RWPE2 (cell line): ENCODE results near the gene PLXDC1.

ENCODE experiments used
- ATAC-seq: fragments of 200-7000 bp; cut with Tn5 transposase; 3 replicates; pipeline ENCODE4 v1.9.1; 2021; ENCODE audit warnings: low read depth
- DNase-seq: peaks from one replicate; pipeline ENCODE4 v3.0.0-alpha.2; 2020; ENCODE audit warnings: low spot score
- H3K27ac ChIP-seq: fragments of 450-650 bp; 2 replicates; pipeline ENCODE4 v1.5.1; 2017; ENCODE audit warnings: mild to moderate bottlenecking; ENCODE audit not compliant: poor library complexity, severe bottlenecking
- H3K27me3 ChIP-seq: fragments of 250-450 bp; sonication (Bioruptor Pico); 2 replicates; pipeline ENCODE4 v1.5.1; 2021; ENCODE audit warnings: mild to moderate bottlenecking, moderate library complexity; ENCODE audit not compliant: insufficient read depth, poor library complexity, severe bottlenecking
- H3K36me3 ChIP-seq: fragments of 250-450 bp; sonication (Bioruptor Pico); 2 replicates; pipeline ENCODE4 v1.5.1; 2020; ENCODE audit warnings: low read depth, mild to moderate bottlenecking, moderate library complexity
- H3K4me1 ChIP-seq: fragments of 250-450 bp; sonication (Bioruptor Pico); 2 replicates; pipeline ENCODE4 v1.5.1; 2021; ENCODE audit warnings: mild to moderate bottlenecking, moderate library complexity; ENCODE audit not compliant: insufficient read depth, poor library complexity, severe bottlenecking
- H3K4me3 ChIP-seq: fragments of 250-450 bp; sonication (Bioruptor Pico); 2 replicates; pipeline ENCODE4 v1.5.1; 2021; ENCODE audit warnings: mild to moderate bottlenecking, moderate library complexity; ENCODE audit not compliant: severe bottlenecking
- H3K9me3 ChIP-seq: fragments of 250-450 bp; sonication (Bioruptor Pico); 2 replicates; pipeline ENCODE4 v1.5.1; 2021; ENCODE audit warnings: mild to moderate bottlenecking, moderate library complexity; ENCODE audit not compliant: severe bottlenecking
- CTCF ChIP-seq: fragments of 450-650 bp; IDR thresholded peaks from one replicate; pipeline ENCODE4 v1.5.1; 2017; ENCODE audit warnings: mild to moderate bottlenecking, moderate library complexity; ENCODE audit not compliant: poor library complexity, severe bottlenecking

PLXDC1 gene

GRCh38 chr17:39183720-39184119 lies 32.3 kb upstream of the PLXDC1 start:
- Histone ChIP-seq H3K36me3 (peaks cover 59% of the 10 kb centered on the region), H3K4me1 (peaks cover 2% of the 10 kb centered on the region), H3K27me3 (no peaks in the 10 kb centered on the region)

GRCh38 chr17:39183045-39183444 lies 31.6 kb upstream of the PLXDC1 start:
- ATAC-seq = no peak
- H3K36me3 ChIP-seq = peaks cover 56% of the 10 kb centered on the region
- no peak for TF ChIP-seq CTCF

More at GRCh38 chr17:39183720-39184119, 32.3 kb upstream of the PLXDC1 start:
- ATAC-seq = no peak
- DNase-seq = no peak
- no peaks in the 10 kb centered on the region for H3K9me3 ChIP-seq
- no peak overlapping the region for H3K4me3 ChIP-seq
- TF ChIP-seq CTCF = no peak
- no peak overlapping the region for H3K27ac ChIP-seq

GRCh38 chr17:39181303-39181702 lies 29.9 kb upstream of the PLXDC1 start:
- Histone ChIP-seq H3K36me3 (peaks cover 52% of the 10 kb centered on the region), H3K9me3 (no peaks in the 10 kb centered on the region), H3K27ac (no peak overlapping the region), H3K4me1 (peaks cover 7% of the 10 kb centered on the region), H3K4me3 (no peak overlapping the region), H3K27me3 (no peaks in the 10 kb centered on the region)
- TF ChIP-seq CTCF = no peak
- no peak for ATAC-seq
- no peak for DNase-seq

More at GRCh38 chr17:39183045-39183444, 31.6 kb upstream of the PLXDC1 start:
- no peak for DNase-seq
- H3K27me3 ChIP-seq = no peaks in the 10 kb centered on the region
- no peaks in the 10 kb centered on the region for H3K9me3 ChIP-seq
- H3K4me1 ChIP-seq = peaks cover 7% of the 10 kb centered on the region
- no peak overlapping the region for H3K27ac ChIP-seq
- no peak overlapping the region for H3K4me3 ChIP-seq

- peaks cover 45% of the 10 kb centered on the region for H3K36me3 ChIP-seq
- H3K27me3 ChIP-seq = no peaks in the 10 kb centered on the region
- TF ChIP-seq CTCF = no peak
Observed at GRCh38 chr17:39178536-39178935, 27.1 kb upstream of the PLXDC1 start.

GRCh38 chr17:39177256-39177655 lies 25.8 kb upstream of the PLXDC1 start:
- H3K4me1 ChIP-seq = peaks cover 7% of the 10 kb centered on the region
- H3K27ac ChIP-seq = no peak overlapping the region
- no peak for DNase-seq
- no peaks in the 10 kb centered on the region for H3K9me3 ChIP-seq
- no peak for TF ChIP-seq CTCF
- H3K4me3 ChIP-seq = no peak overlapping the region
- no peak for ATAC-seq
- H3K36me3 ChIP-seq = peaks cover 34% of the 10 kb centered on the region
- H3K27me3 ChIP-seq = no peaks in the 10 kb centered on the region

More at GRCh38 chr17:39178536-39178935, 27.1 kb upstream of the PLXDC1 start:
- no peak overlapping the region for H3K27ac ChIP-seq
- ATAC-seq (peak; percentile 81), DNase-seq (no peak)
- H3K4me1 ChIP-seq = peaks cover 7% of the 10 kb centered on the region
- no peaks in the 10 kb centered on the region for H3K9me3 ChIP-seq
- no peak overlapping the region for H3K4me3 ChIP-seq
